Jurkat, Clone E6-1 (cell line): ENCODE data around the gene LILRA2.
"Not testable (repeated sequence)": the region's sequence is repeated elsewhere in the genome, so short reads cannot be mapped to it uniquely, and the experiment has no call there.

ENCODE experiments used
- DNase-seq: peaks from one replicate; pipeline ENCODE4 v3.0.0-alpha.2; 2011; ENCODE audit warnings: low read depth, low spot score
- H3K4me3 ChIP-seq: 2 replicates; pipeline ENCODE4 v1.5.1; 2011; ENCODE audit warnings: mild to moderate bottlenecking, low read length, control low read depth, moderate library complexity

LILRA2 gene

DNA sequence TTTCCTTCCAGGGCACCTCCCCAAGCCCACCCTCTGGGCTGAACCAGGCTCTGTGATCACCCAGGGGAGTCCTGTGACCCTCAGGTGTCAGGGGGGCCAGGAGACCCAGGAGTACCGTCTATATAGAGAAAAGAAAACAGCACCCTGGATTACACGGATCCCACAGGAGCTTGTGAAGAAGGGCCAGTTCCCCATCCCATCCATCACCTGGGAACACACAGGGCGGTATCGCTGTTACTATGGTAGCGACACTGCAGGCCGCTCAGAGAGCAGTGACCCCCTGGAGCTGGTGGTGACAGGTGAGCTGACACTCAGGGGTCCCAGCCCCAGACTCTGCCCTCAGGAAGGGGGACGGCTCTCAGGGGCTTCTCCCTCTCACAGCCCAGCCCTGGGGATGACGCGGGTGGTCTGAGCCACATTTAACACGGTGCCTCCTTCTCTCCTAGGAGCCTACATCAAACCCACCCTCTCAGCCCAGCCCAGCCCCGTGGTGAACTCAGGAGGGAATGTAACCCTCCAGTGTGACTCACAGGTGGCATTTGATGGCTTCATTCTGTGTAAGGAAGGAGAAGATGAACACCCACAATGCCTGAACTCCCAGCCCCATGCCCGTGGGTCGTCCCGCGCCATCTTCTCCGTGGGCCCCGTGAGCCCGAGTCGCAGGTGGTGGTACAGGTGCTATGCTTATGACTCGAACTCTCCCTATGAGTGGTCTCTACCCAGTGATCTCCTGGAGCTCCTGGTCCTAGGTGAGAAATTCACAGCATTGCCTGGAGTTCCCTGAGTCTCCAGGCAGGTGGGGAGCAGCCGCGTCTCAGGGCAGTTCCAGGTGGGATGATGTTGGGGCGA lies 58.1 kb downstream of the LILRA2 start:
- H3K4me3 ChIP-seq, DNase-seq: not testable (repeated sequence)

DNA sequence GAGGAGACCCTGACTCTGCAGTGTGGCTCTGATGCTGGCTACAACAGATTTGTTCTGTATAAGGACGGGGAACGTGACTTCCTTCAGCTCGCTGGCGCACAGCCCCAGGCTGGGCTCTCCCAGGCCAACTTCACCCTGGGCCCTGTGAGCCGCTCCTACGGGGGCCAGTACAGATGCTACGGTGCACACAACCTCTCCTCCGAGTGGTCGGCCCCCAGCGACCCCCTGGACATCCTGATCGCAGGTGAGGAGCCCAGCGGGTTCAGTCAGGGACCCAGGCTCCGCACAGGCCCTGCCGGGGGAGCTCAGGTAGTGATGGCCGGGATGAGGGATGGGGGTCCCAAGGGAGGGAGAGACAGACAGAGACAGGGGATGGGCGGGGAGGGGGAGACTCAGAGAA lies 58.9 kb downstream of the LILRA2 start:
- not testable (repeated sequence) for DNase-seq, H3K4me3 ChIP-seq

DNA sequence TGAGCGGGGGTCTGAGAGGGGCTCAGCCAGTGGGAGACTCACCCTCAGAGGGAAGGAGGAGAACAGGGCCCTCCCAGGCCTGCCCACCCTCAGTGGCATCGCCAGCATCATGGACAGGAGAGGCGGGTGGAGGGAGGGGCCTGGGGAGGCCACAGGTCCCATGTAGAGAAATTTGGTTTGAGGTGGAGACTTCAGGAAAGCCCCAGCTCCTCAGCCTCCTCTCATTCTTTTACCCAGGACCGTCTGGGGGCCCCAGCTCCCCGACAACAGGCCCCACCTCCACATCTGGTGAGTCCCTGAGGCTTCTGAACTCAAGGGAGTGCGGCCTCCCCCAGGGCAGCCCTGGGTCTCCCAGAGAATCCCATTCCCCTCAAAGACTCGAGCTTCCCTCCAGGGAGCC lies 59.8 kb downstream of the LILRA2 start:
- no peak overlapping the region for H3K4me3 ChIP-seq
- no peak for DNase-seq

DNA sequence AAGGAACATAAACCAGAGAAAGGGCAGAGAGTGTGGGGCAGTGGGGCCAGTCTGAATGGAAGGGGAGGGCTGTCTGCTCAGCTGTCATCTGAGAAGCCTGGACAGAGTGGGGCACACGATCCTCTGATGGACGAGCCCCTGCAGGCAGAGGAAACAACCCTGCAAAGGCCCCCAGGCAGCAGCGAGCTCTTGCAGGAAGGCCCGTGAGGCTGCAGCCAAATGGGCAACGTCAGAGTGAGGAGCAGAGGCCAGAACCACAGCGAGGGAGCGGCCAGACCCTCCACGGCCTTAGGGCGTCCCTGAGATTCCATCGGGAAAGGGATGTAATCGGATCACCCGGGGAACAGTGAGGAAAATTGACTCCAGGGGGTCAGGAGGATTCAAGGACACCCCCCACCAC lies 62.5 kb downstream of the LILRA2 start:
- not testable (repeated sequence) for DNase-seq

DNA sequence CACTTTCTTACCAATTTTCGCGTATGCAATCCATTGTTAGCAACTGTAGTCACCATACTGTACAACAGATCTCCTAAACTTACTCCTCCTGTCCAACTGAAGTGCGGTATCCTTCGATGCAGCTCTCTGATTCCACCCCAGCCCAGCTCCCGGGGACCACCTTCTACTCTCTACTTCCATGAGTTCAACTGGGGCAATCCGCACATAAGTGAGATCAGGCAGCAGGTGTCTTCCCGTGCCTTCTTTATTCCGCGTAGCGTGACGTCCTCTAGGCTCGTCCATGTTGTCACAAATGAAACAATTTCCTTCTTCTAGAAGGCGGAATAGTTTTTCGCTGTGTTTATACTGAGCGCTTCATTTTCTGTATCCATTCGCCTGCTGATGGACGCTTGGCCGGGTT lies 65.1 kb downstream of the LILRA2 start:
- no peak for DNase-seq
- no peak overlapping the region for H3K4me3 ChIP-seq

More for the DNA sequence above, 62.5 kb downstream of the LILRA2 start:
- not testable (repeated sequence) for H3K4me3 ChIP-seq
